HCT116 (cell line): ENCODE results near the gene PSMD3.

Source experiments
- CBX3 ChIP-seq: IDR thresholded peaks from 2 replicates; pipeline ENCODE4 v1.6.1; 2012; ENCODE audit warnings: low read depth
- CTCF ChIP-seq, 3 experiments: fragments of 200-600 bp in 1 of 3; sonication (generic) in 1 of 3; IDR thresholded peaks in 2 of 3; conservative IDR thresholded peaks in 1 of 3; 2 replicates each; pipeline ENCODE4 v1.5.1; 2012 to 2017; ENCODE audit warnings: low read depth in 2 of 3, low read length in 2 of 3, antibody characterized with exemption in 1 of 3, borderline replicate concordance in 1 of 3, control low read depth in 1 of 3, mild to moderate bottlenecking in 1 of 3, mixed read lengths in 1 of 3, mixed run types in 1 of 3, moderate library complexity in 1 of 3; ENCODE audit not compliant: insufficient read depth in 1 of 3
- EGR1 ChIP-seq: IDR thresholded peaks from 2 replicates; pipeline ENCODE4 v1.6.1; 2012; ENCODE audit warnings: low read depth
- JUND ChIP-seq: IDR thresholded peaks from 2 replicates; pipeline ENCODE4 v1.6.1; 2012
- MAX ChIP-seq: IDR thresholded peaks from 2 replicates; pipeline ENCODE4 v1.6.1; 2012
- POLR2A ChIP-seq: IDR thresholded peaks from 2 replicates; pipeline ENCODE4 v1.7.0; 2011; ENCODE audit warnings: borderline replicate concordance; ENCODE audit not compliant: insufficient read depth, insufficient read length; ENCODE audit errors: extremely low read depth
- RAD21 ChIP-seq: IDR thresholded peaks from 2 replicates; pipeline ENCODE4 v1.6.1; 2012; ENCODE audit warnings: low read depth, mild to moderate bottlenecking
- SIN3A ChIP-seq: IDR thresholded peaks from 2 replicates; pipeline ENCODE4 v1.6.1; 2012; ENCODE audit warnings: low read depth
- SP1 ChIP-seq: IDR thresholded peaks from 2 replicates; pipeline ENCODE4 v1.6.1; 2012; ENCODE audit warnings: low read depth

- TF ChIP-seq SP1, result no peak
- TF ChIP-seq CTCF (IDR thresholded peaks at IDR 0.05 in 2 of 3, conservative IDR thresholded peaks at IDR 0.05 in 1 of 3; ENCODE audit: borderline replicate concordance in 1 of 3, insufficient read depth in 1 of 3, low read depth in 2 of 3, low read length in 2 of 3), result no peak
- no peak for TF ChIP-seq CBX3
- TF ChIP-seq JUND, result no peak
- no peak for TF ChIP-seq POLR2A
- no peak for TF ChIP-seq SIN3A
- TF ChIP-seq RAD21, result no peak
- no peak for TF ChIP-seq MAX
- no peak for TF ChIP-seq EGR1
Measured at GRCh38 chr17:39968761-39969160, 11.8 kb upstream of the PSMD3 start.
